Mononuclear cell (primary cell): ENCODE results near the gene OARD1. TPM values are rescaled to one million over a fixed set of nuclear protein-coding genes. Genes with fewer than 3 reads are reported as not detected.

Experiments used
- H3K27me3 ChIP-seq: 2 replicates; pipeline ENCODE4 v1.6.0; 2011; ENCODE audit warnings: low read length, control low read depth; ENCODE audit not compliant: insufficient read depth
- H3K4me1 ChIP-seq: 2 replicates; pipeline ENCODE4 v1.5.1; 2011; ENCODE audit warnings: mild to moderate bottlenecking, low read length, control low read depth; ENCODE audit not compliant: insufficient read depth
- H3K4me3 ChIP-seq: 2 replicates; pipeline ENCODE4 v1.5.1; 2011; ENCODE audit warnings: mild to moderate bottlenecking, low read length, moderate library complexity
- H3K9me3 ChIP-seq: 2 replicates; pipeline ENCODE4 v1.5.1; 2011; ENCODE audit warnings: low read depth, mild to moderate bottlenecking, control low read depth, low read length
- total RNA-seq: library from RNA; depleted of rRNA; stranded (reverse); fragments of >200 nt; gene quantifications from one replicate; pipeline ENCODE4 v1.2.3, GENCODE V29; 2012

The OARD1 gene
- total RNA-seq, 1 donor, result 28.2 TPM

- H3K4me1 ChIP-seq, result peaks cover 17% of the 10 kb centered on the region
- H3K27me3 ChIP-seq, result no peaks in the 10 kb centered on the region
- no peaks in the 10 kb centered on the region for H3K9me3 ChIP-seq
- H3K4me3 ChIP-seq, result no peak overlapping the region
Observed at GRCh38 chr6:41083072-41083471, 10.9 kb upstream of the OARD1 start.

GRCh38 chr6:41080621-41081020 is 8.5 kb upstream of the OARD1 start:
- H3K9me3 ChIP-seq, result no peaks in the 10 kb centered on the region
- no peaks in the 10 kb centered on the region for H3K27me3 ChIP-seq
- no peak overlapping the region for H3K4me3 ChIP-seq
- peaks cover 23% of the 10 kb centered on the region for H3K4me1 ChIP-seq

- Histone ChIP-seq H3K4me3 (no peak overlapping the region), H3K4me1 (peaks cover 36% of the 10 kb centered on the region), H3K27me3 (no peaks in the 10 kb centered on the region), H3K9me3 (no peaks in the 10 kb centered on the region)
Observed at GRCh38 chr6:41079080-41079479, 6.9 kb upstream of the OARD1 start.

- H3K27me3 ChIP-seq, result no peaks in the 10 kb centered on the region
- no peak overlapping the region for H3K4me3 ChIP-seq
- H3K4me1 ChIP-seq, result peaks cover 38% of the 10 kb centered on the region
- H3K9me3 ChIP-seq, result no peaks in the 10 kb centered on the region
Observed at GRCh38 chr6:41078101-41078500, 5.9 kb upstream of the OARD1 start.

- Histone ChIP-seq H3K27me3 (no peaks in the 10 kb centered on the region), H3K4me3 (no peak overlapping the region), H3K9me3 (no peaks in the 10 kb centered on the region), H3K4me1 (peaks cover 38% of the 10 kb centered on the region)
Observed at GRCh38 chr6:41077536-41077935, 5.4 kb upstream of the OARD1 start.

- Histone ChIP-seq H3K4me3 (no peak overlapping the region), H3K4me1 (peaks cover 38% of the 10 kb centered on the region), H3K27me3 (no peaks in the 10 kb centered on the region), H3K9me3 (no peaks in the 10 kb centered on the region)
Observed at GRCh38 chr6:41075651-41076626, 3.8 kb upstream of the OARD1 start.

- H3K4me3 ChIP-seq, result no peak overlapping the region
- peaks cover 32% of the 10 kb centered on the region for H3K4me1 ChIP-seq
- H3K27me3 ChIP-seq, result no peaks in the 10 kb centered on the region
Observed at GRCh38 chr6:41074692-41075436, 2.7 kb upstream of the OARD1 start.

GRCh38 chr6:41073968-41074691 is 2.0 kb upstream of the OARD1 start:
- Histone ChIP-seq H3K4me1 (peaks cover 30% of the 10 kb centered on the region), H3K9me3 (no peaks in the 10 kb centered on the region), H3K4me3 (peak overlapping the region; percentile 91), H3K27me3 (no peaks in the 10 kb centered on the region)

More at GRCh38 chr6:41074692-41075436, 2.7 kb upstream of the OARD1 start:
- H3K9me3 ChIP-seq, result no peaks in the 10 kb centered on the region

GRCh38 chr6:41073203-41073967 is 1.2 kb upstream of the OARD1 start:
- peaks cover 30% of the 10 kb centered on the region for H3K4me1 ChIP-seq
- peak overlapping the region; percentile 91 for H3K4me3 ChIP-seq
- H3K9me3 ChIP-seq, result no peaks in the 10 kb centered on the region
- no peaks in the 10 kb centered on the region for H3K27me3 ChIP-seq

- Histone ChIP-seq H3K4me3 (peak within 1 kb of the TSS; percentile 91), H3K9me3 (no peaks in the 10 kb centered on the region), H3K27me3 (no peaks in the 10 kb centered on the region), H3K4me1 (peaks cover 30% of the 10 kb centered on the region)
Observed at GRCh38 chr6:41072836-41073202, 663 bp upstream of the OARD1 start, which contains the start of gene NFYA. Gene NFYA (plus strand): TSS chr6:41072974. CDS start chr6:41079090, 6,116 bp downstream.

- Histone ChIP-seq H3K27me3 (no peaks in the 10 kb centered on the region), H3K4me3 (peak overlapping the region; percentile 91), H3K9me3 (no peaks in the 10 kb centered on the region)
Observed at GRCh38 chr6:41071501-41071922, 644 bp downstream of the OARD1 start.

GRCh38 chr6:41066867-41067304 is 5.3 kb downstream of the OARD1 start:
- Histone ChIP-seq H3K4me3 (no peak overlapping the region), H3K4me1 (peaks cover 9% of the 10 kb centered on the region), H3K27me3 (no peaks in the 10 kb centered on the region), H3K9me3 (no peaks in the 10 kb centered on the region)

More at GRCh38 chr6:41071501-41071922, 644 bp downstream of the OARD1 start:
- H3K4me1 ChIP-seq, result peaks cover 30% of the 10 kb centered on the region

- no peak overlapping the region for H3K4me3 ChIP-seq
- H3K4me1 ChIP-seq, result peaks cover 1% of the 10 kb centered on the region
- H3K27me3 ChIP-seq, result no peaks in the 10 kb centered on the region
- H3K9me3 ChIP-seq, result no peaks in the 10 kb centered on the region
Observed at GRCh38 chr6:41065550-41066026, 6.6 kb downstream of the OARD1 start.

GRCh38 chr6:41064841-41065240 is 7.3 kb downstream of the OARD1 start:
- H3K9me3 ChIP-seq, result no peaks in the 10 kb centered on the region
- H3K4me3 ChIP-seq, result no peak overlapping the region
- no peaks in the 10 kb centered on the region for H3K4me1 ChIP-seq
- no peaks in the 10 kb centered on the region for H3K27me3 ChIP-seq
